ENCODE data around the gene SUN1. TPM values are rescaled to one million over a fixed set of nuclear protein-coding genes. Genes with fewer than 3 reads are reported as not detected.

Gene SUN1
- total RNA-seq, 4 donors from 2014 or later: 139 to 624 (median 446) TPM

DNA sequence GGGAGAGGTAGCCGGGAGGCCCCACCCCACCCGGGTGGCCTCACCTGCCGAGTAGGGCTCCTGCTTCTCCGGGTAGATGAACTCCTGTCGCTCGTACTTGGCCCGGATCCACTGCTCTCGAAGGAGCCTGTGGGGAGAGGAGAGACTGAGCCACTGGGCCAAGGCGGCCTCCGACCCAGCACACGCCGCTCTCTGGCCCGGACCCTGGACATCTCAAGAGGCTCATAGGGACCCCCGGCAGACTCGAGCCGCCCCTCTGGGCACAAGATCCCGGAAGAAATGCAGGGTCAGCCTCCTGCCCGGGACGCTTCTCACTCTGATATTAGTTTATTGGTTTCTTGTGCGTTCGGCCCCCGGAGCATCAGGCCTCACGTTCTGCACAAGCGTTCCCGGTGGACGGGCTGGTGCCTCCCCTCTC is 87.7 kb downstream of the SUN1 start:
- TF ChIP-seq POLR2A (IDR thresholded peaks at IDR 0.05): no peak
- TF ChIP-seq, protein P1, sequence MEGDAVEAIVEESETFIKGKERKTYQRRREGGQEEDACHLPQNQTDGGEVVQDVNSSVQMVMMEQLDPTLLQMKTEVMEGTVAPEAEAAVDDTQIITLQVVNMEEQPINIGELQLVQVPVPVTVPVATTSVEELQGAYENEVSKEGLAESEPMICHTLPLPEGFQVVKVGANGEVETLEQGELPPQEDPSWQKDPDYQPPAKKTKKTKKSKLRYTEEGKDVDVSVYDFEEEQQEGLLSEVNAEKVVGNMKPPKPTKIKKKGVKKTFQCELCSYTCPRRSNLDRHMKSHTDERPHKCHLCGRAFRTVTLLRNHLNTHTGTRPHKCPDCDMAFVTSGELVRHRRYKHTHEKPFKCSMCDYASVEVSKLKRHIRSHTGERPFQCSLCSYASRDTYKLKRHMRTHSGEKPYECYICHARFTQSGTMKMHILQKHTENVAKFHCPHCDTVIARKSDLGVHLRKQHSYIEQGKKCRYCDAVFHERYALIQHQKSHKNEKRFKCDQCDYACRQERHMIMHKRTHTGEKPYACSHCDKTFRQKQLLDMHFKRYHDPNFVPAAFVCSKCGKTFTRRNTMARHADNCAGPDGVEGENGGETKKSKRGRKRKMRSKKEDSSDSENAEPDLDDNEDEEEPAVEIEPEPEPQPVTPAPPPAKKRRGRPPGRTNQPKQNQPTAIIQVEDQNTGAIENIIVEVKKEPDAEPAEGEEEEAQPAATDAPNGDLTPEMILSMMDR (IDR thresholded peaks at IDR 0.05): no peak
- H3K27me3 ChIP-seq: no peaks in the 10 kb centered on the region
- peak in 1 of 2 donors; percentile 11 for DNase-seq
- no peak overlapping the region for H3K4me3 ChIP-seq
- peaks cover 0 to 12% of the 10 kb centered on the region in 2 donors for H3K4me1 ChIP-seq
- H3K9me3 ChIP-seq: no peaks in the 10 kb centered on the region
- no peak overlapping the region for H3K27ac ChIP-seq
- no peaks in the 10 kb centered on the region for H3K36me3 ChIP-seq
- intact Hi-C loops (cut with DNase I; ENCODE audit: low total_unique reads): no loop called here

DNA sequence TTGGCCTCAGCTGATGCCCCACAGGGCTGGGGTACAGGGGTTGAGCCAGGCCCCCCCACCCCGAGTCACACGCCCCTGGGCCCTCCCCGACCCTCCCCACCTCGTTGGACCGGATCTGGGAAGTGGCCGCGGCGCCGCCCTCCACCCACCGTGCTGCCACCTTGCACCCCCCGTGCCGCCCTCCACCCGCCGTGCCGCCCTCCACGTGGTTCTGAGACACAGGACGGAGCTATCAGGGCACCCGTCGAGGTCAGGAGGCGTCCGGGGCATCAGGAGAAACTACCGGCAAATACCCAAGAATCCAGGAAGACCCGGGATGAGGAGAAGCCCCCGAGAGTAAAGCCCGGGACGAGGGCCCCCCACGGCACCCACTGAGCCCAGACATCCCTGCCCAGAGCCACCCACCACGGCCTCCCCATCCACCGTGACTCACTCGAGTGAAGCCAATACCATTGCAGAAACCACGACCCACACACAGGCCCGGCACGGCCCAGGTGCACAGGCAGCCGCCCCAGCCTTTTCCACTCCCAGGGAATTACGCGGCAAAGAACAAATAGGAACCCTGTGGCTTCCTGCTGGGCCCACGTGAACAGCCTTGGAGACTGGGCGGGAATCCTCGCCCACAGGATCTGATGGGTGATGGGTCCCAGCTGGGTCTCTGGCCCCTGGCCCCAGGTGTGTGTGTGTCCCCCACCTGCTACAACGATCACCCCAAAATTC is 88.2 kb downstream of the SUN1 start:
- Histone ChIP-seq H3K27ac (no peak overlapping the region), H3K9me3 (no peaks in the 10 kb centered on the region), H3K4me3 (no peak overlapping the region), H3K4me1 (peaks cover 0 to 12% of the 10 kb centered on the region in 2 donors), H3K27me3 (no peaks in the 10 kb centered on the region), H3K36me3 (no peaks in the 10 kb centered on the region)
- intact Hi-C loops (cut with DNase I; ENCODE audit: low total_unique reads): no loop called here
- TF ChIP-seq, protein P1 (IDR thresholded peaks at IDR 0.05): no peak
- no peak for TF ChIP-seq POLR2A (IDR thresholded peaks at IDR 0.05)
- peak in 1 of 2 donors; percentile 9 for DNase-seq

DNA sequence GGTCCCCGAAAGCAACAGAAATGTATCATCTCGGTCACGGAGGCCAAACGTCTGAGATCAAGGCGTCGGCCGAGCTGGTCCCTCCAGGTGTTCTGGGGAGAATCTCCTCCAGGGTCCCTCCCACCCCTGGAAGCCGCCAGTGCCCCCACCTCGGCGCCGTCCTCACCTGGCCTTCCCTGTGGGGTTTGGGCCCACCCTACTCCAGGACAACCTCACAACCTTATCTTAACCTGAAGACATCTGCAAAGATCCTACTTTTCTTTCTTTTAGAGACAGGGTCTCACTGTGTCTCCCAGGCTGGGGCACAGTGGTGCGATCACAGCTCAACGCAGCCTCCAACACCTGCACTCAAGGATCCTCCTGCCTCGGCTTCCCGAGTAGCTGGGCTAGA is 88.8 kb downstream of the SUN1 start:
- peak in 1 of 2 donors; percentile 7 for DNase-seq
- intact Hi-C loops (cut with DNase I; ENCODE audit: low total_unique reads): no loop called here
- H3K27ac ChIP-seq: no peak overlapping the region
- H3K36me3 ChIP-seq: no peaks in the 10 kb centered on the region
- no peak for TF ChIP-seq POLR2A (IDR thresholded peaks at IDR 0.05)
- TF ChIP-seq, protein P1 (IDR thresholded peaks at IDR 0.05): no peak
- no peaks in the 10 kb centered on the region for H3K27me3 ChIP-seq
- H3K9me3 ChIP-seq: no peaks in the 10 kb centered on the region
- peaks cover 0 to 10% of the 10 kb centered on the region in 2 donors for H3K4me1 ChIP-seq
- no peak overlapping the region for H3K4me3 ChIP-seq

DNA sequence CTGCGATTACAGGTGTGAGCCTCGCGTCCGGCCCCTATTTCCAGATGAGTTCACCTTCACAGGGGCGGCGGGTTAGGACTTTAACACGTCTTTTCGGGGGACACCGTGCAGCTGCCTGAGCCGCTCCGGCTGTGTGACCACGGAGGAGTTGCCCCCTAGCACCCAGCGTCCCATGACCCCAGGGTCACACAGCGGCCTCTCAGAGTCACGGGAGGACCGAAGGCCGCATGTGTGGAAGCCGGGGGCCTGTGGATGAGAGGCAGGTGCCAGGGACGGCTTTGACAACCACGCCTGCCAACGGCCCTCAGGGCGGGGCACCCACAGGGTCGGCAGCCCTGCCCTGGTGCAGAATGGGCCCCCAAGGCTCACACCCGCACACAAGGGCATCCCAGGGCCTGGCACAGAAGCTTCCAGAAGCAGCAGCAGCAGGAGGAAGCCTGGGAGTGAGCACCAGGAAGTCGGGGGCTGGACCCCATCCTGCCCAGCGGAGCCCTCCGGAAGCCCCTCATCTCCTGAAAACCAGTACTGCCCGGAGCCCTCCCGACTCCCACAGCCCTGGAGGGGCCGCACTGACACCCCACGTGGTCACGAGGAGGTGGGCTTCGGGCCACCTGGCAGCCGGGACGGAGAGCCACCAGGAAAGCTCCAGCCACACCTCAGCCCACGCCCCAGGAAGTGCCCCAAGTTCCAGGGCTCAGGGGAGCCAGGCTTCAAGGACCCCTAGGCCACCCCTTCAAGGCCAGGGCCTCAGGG is 89.5 kb downstream of the SUN1 start:
- Histone ChIP-seq H3K9me3 (no peaks in the 10 kb centered on the region), H3K27ac (no peak overlapping the region), H3K4me3 (no peak overlapping the region), H3K36me3 (no peaks in the 10 kb centered on the region), H3K27me3 (no peaks in the 10 kb centered on the region), H3K4me1 (peaks cover 0 to 5% of the 10 kb centered on the region in 2 donors)
- peak; percentile 8 to 12 for DNase-seq
- TF ChIP-seq POLR2A (IDR thresholded peaks at IDR 0.05): no peak
- TF ChIP-seq, protein P1 (IDR thresholded peaks at IDR 0.05): no peak
- intact Hi-C loops (cut with DNase I; ENCODE audit: low total_unique reads): no loop called here

Data from uterus (tissue), 4 donors.